Measurements from ENCODE around the gene MIPOL1. TPM values are rescaled to one million over a fixed set of nuclear protein-coding genes. Genes with fewer than 3 reads are reported as not detected.
A peak's percentile ranks its signal among the peaks of the same experiment; 100 is the strongest.

Gene MIPOL1
- total and polyA plus RNA-seq, 2 of the 13 experiments (the other 11 are each of a cell fraction or from before 2014, with no cell fraction given), result 8.6 to 34.2 TPM

- TF ChIP-seq GMEB1 (CRISPR knock-in tag; IDR thresholded peaks at IDR 0.05; ENCODE audit: borderline replicate concordance) (no peak; the same call in 1 of the 2 replicates), ZNF891 (CRISPR knock-in tag; IDR thresholded peaks at IDR 0.05) (peak; percentile 17; the same call in 1 of the 2 replicates), FOXJ3 (CRISPR knock-in tag; IDR thresholded peaks at IDR 0.05; ENCODE audit: borderline replicate concordance) (no peak), ZBTB38 (CRISPR knock-in tag; IDR thresholded peaks at IDR 0.05) (no peak; the same call in 1 of the 2 replicates), MBNL3 (CRISPR knock-in tag; conservative IDR thresholded peaks at IDR 0.05) (no peak), ZNF720 (CRISPR knock-in tag; IDR thresholded peaks at IDR 0.05) (no peak), CEBPB (IDR thresholded peaks at IDR 0.05; ENCODE audit: borderline replicate concordance, low read depth, low read length) (no peak), CCAR2 (optimal IDR thresholded peaks at IDR 0.05; ENCODE audit: low read depth, low read length) (no peak), MAFK (conservative IDR thresholded peaks at IDR 0.05 in 1 of 2, IDR thresholded peaks at IDR 0.05 in 1 of 2; ENCODE audit: low read length in 2 of 2) (no peak), ZNF407 (CRISPR knock-in tag; IDR thresholded peaks at IDR 0.05; ENCODE audit: not compliant biosample characterization) (no peak), ZNF572 (CRISPR knock-in tag; IDR thresholded peaks at IDR 0.05) (no peak), ZNF616 (CRISPR knock-in tag; IDR thresholded peaks at IDR 0.05; ENCODE audit: low read depth) (peak; percentile 77; the same call in 1 of the 2 replicates), THAP11 (CRISPR knock-in tag; IDR thresholded peaks at IDR 0.05) (no peak; the same call in 1 of the 2 replicates), ELF3 (CRISPR knock-in tag; IDR thresholded peaks at IDR 0.05) (0 out of 2 replicates have a peak, but pooled peaks have one; percentile 4), ZNF709 (CRISPR knock-in tag; IDR thresholded peaks at IDR 0.05) (no peak), RARG (CRISPR knock-in tag; IDR thresholded peaks at IDR 0.05; ENCODE audit: low read depth) (no peak), PHF21A (CRISPR knock-in tag; IDR thresholded peaks at IDR 0.05) (no peak), ZNF431 (CRISPR knock-in tag; IDR thresholded peaks at IDR 0.05; ENCODE audit: borderline replicate concordance, low read depth) (0 out of 2 replicates have a peak, but pooled peaks have one; percentile 12), SALL1 (CRISPR knock-in tag; IDR thresholded peaks at IDR 0.05) (peak; percentile 31; the same call in 1 of the 2 replicates)
These were observed 397.5 kb downstream of the MIPOL1 start, which contains the start of the genes FOXA1 and TTC6 (continued) for GRCh38 chr14:37594971-37595808.
